Measurements from ENCODE around the gene ALKBH2. TPM values are rescaled to one million over a fixed set of nuclear protein-coding genes. Genes with fewer than 3 reads are reported as not detected.

ALKBH2 gene
- polyA plus RNA-seq, 3 donors, result 3.7 to 13.0 (median 4.5) TPM

DNA sequence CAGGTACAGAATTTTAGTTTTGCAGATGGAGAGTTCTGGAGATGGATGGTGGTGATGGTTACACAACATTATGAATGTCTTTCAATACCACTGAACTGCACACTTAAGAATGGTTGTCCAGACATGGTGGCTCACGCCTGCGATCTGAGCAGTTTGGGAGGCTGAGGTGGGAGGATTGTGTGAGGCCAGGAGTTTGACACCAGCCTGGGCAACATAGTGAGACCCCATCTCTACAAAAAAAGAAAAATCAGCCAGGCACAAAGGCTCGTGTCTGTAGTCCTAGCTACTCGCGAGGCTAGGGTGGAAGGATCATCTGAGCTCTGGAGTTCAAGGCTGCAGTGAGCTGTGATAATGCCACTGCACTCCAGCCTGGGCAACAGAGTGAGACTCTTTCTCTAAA lies 49.0 kb downstream of the ALKBH2 start:
- H3K27ac ChIP-seq (ENCODE audit: low read depth in 1 of 2, low read length in 2 of 2), result no peak overlapping the region
- H3K9me3 Mint-ChIP-seq, result peaks cover 4 to 18% (median 15%) of the 10 kb centered on the region in 7 donors
- H3K4me3 Mint-ChIP-seq, result no peak overlapping the region
- no peak overlapping the region for H3K9ac ChIP-seq (ENCODE audit: insufficient read depth, low read length, poor library complexity, severe bottlenecking)
- no peak overlapping the region for H2AFZ ChIP-seq (ENCODE audit: insufficient read depth, low read depth, low read length, poor library complexity, severe bottlenecking)
- intact Hi-C loops (cut with micrococcal nuclease), result no loop called here
- H3K4me2 ChIP-seq (replicated peaks; ENCODE audit: extremely low read depth, low read length, poor library complexity, severe bottlenecking), result no peak overlapping the region
- no peaks in the 10 kb centered on the region for H4K20me1 ChIP-seq (ENCODE audit: insufficient read depth, low read length)
- no CpG with 5 or more reads among the region's 5 CpGs for WGBS (ENCODE audit: insufficient coverage)
- no peaks in the 10 kb centered on the region for H3K27me3 ChIP-seq (ENCODE audit: control insufficient read depth in 2 of 2, insufficient read depth in 2 of 2, low read length in 2 of 2)
- no peak overlapping the region for H3K4me3 ChIP-seq (replicated peaks in 1 of 3; ENCODE audit: low read depth in 2 of 3, low read length in 3 of 3)
- H3K4me1 ChIP-seq (ENCODE audit: control insufficient read depth in 1 of 2, insufficient read depth in 2 of 2, low read length in 2 of 2), result no peaks in the 10 kb centered on the region
- H3K36me3 ChIP-seq (replicated peaks in 1 of 2; ENCODE audit: control insufficient read depth in 1 of 2, insufficient read depth in 2 of 2, low read length in 2 of 2), result no peaks in the 10 kb centered on the region
- no peaks in the 10 kb centered on the region for H3K36me3 Mint-ChIP-seq
- H3K79me2 ChIP-seq (ENCODE audit: insufficient read depth, low read length), result no peaks in the 10 kb centered on the region
- no peaks in the 10 kb centered on the region for H3K4me1 Mint-ChIP-seq
- H3K9me3 ChIP-seq (replicated peaks in 1 of 2; ENCODE audit: control insufficient read depth in 1 of 2, insufficient read depth in 1 of 2, low read length in 2 of 2), result peaks cover 4 to 7% of the 10 kb centered on the region in 2 donors
- H3K27me3 Mint-ChIP-seq (ENCODE audit: low read depth in 3 of 3), result peaks cover 3 to 6% (median 5%) of the 10 kb centered on the region in 3 donors
- no peak for DNase-seq
- H3K27ac Mint-ChIP-seq, result no peak overlapping the region
- TF ChIP-seq, protein P1, sequence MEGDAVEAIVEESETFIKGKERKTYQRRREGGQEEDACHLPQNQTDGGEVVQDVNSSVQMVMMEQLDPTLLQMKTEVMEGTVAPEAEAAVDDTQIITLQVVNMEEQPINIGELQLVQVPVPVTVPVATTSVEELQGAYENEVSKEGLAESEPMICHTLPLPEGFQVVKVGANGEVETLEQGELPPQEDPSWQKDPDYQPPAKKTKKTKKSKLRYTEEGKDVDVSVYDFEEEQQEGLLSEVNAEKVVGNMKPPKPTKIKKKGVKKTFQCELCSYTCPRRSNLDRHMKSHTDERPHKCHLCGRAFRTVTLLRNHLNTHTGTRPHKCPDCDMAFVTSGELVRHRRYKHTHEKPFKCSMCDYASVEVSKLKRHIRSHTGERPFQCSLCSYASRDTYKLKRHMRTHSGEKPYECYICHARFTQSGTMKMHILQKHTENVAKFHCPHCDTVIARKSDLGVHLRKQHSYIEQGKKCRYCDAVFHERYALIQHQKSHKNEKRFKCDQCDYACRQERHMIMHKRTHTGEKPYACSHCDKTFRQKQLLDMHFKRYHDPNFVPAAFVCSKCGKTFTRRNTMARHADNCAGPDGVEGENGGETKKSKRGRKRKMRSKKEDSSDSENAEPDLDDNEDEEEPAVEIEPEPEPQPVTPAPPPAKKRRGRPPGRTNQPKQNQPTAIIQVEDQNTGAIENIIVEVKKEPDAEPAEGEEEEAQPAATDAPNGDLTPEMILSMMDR (IDR thresholded peaks at IDR 0.05), result no peak

Small RNA genes within 50 kb of the gene (small RNA-seq; reads per million reads assigned to genes)
- not detected for gene RNA5SP372 (ENCODE audit: insufficient read length, low read depth)

Other genes starting within 250 kb of the ALKBH2 start
- 10 to 100 TPM in 1 of 3 donors, 1 to 10 TPM in 2; 5.2 to 13.1 (median 8.7) TPM for gene SSH1, start 235.9 kb downstream of the ALKBH2 start, polyA plus RNA-seq
- gene DAO, start 213.4 kb downstream of the ALKBH2 start, polyA plus RNA-seq, result not detected
- not detected for gene SVOP, start 72.4 kb downstream of the ALKBH2 start, polyA plus RNA-seq
- 1 to 10 TPM; 4.5 to 8.2 (median 6.8) TPM for gene USP30, start 40.9 kb downstream of the ALKBH2 start, polyA plus RNA-seq
- gene UNG, start 4.1 kb upstream of the ALKBH2 start, polyA plus RNA-seq, result 1 to 10 TPM; 1.1 to 2.1 (median 2.0) TPM
- 1 to 10 TPM in 2 of 3 donors, under 1 TPM in 1; 0.14 to 5.0 (median 1.9) TPM for gene ACACB, start 23.1 kb upstream of the ALKBH2 start, polyA plus RNA-seq
- gene FOXN4, start 215.8 kb upstream of the ALKBH2 start, polyA plus RNA-seq, result not detected